Measurements from ENCODE around the gene LIMCH1. TPM values are rescaled to one million over a fixed set of nuclear protein-coding genes. Genes with fewer than 3 reads are reported as not detected.
A peak's percentile ranks its signal among the peaks of the same experiment; 100 is the strongest.
"Not testable (repeated sequence)": the region's sequence is repeated elsewhere in the genome, so short reads cannot be mapped to it uniquely, and the experiment has no call there.

The LIMCH1 gene
- 10 to 100 TPM in 2 of 4 donors, 1 to 10 TPM in 2; 7.5 to 18.9 (median 10.7) TPM for total RNA-seq

GRCh38 chr4:41538017-41538733 is at the start of gene LIMCH1:
Gene LIMCH1, plus strand, starts transcription at chr4:41538157. Its CDS starts 67,839 bp downstream, at chr4:41605996.
- no peak within 1 kb of the TSS for H3K4me3 ChIP-seq (ENCODE audit: low read depth, poor library complexity, severe bottlenecking)
- TF ChIP-seq CTCF (IDR thresholded peaks at IDR 0.05) = no peak
- no peak for TF ChIP-seq POLR2A (IDR thresholded peaks at IDR 0.05)
- peak; percentile 65 to 88 for DNase-seq (ENCODE audit: low spot score in 2 of 2)
- WGBS, 2 donors = 9 to 10% methylated on average over 9 of the region's 9 CpGs
- intact Hi-C loops (cut with DNase I; ENCODE audit: low total_unique reads) = no loop called here

- intact Hi-C loops (cut with DNase I; ENCODE audit: low total_unique reads); H3K4me3 ChIP-seq (ENCODE audit: low read depth, poor library complexity, severe bottlenecking); DNase-seq (ENCODE audit: low spot score in 2 of 2): not testable (repeated sequence)
- WGBS, 2 donors = 92 to 93% methylated on average over 6 to 26 of the region's 28 CpGs
Measured at GRCh38 chr4:41491081-41491576, 46.8 kb upstream of the LIMCH1 start.

GRCh38 chr4:41496977-41497376 is 41.0 kb upstream of the LIMCH1 start:
- no peak overlapping the region for H3K4me3 ChIP-seq (ENCODE audit: low read depth, poor library complexity, severe bottlenecking)
- DNase-seq (ENCODE audit: low spot score in 2 of 2) = no peak
- intact Hi-C loops (cut with DNase I; ENCODE audit: low total_unique reads) = no loop called here
- TF ChIP-seq POLR2A (IDR thresholded peaks at IDR 0.05) (no peak), CTCF (IDR thresholded peaks at IDR 0.05) (no peak)

- intact Hi-C loops (cut with DNase I; ENCODE audit: low total_unique reads) = no loop called here
- no peak overlapping the region for H3K4me3 ChIP-seq (ENCODE audit: low read depth, poor library complexity, severe bottlenecking)
- WGBS, 2 donors = 92 to 95% methylated on average over 4 of the region's 4 CpGs
- no peak for TF ChIP-seq POLR2A (IDR thresholded peaks at IDR 0.05)
- no peak for DNase-seq (ENCODE audit: low spot score in 2 of 2)
Measured at GRCh38 chr4:41498177-41498576, 39.8 kb upstream of the LIMCH1 start.

GRCh38 chr4:41504167-41504818 is 33.7 kb upstream of the LIMCH1 start:
- 83 to 90% methylated on average over 2 of the region's 2 CpGs for WGBS, 2 donors
- H3K4me3 ChIP-seq (ENCODE audit: low read depth, poor library complexity, severe bottlenecking) = no peak overlapping the region
- intact Hi-C loops (cut with DNase I; ENCODE audit: low total_unique reads) = no loop called here
- no peak for DNase-seq (ENCODE audit: low spot score in 2 of 2)
- TF ChIP-seq POLR2A (IDR thresholded peaks at IDR 0.05) (no peak), CTCF (IDR thresholded peaks at IDR 0.05) (no peak)

- 33 to 36% methylated on average over 2 of the region's 2 CpGs for WGBS, 2 donors
- intact Hi-C loops (cut with DNase I; ENCODE audit: low total_unique reads) = no loop called here
- no peak for TF ChIP-seq POLR2A (IDR thresholded peaks at IDR 0.05)
- no peak for TF ChIP-seq CTCF (IDR thresholded peaks at IDR 0.05)
Measured at GRCh38 chr4:41505161-41505661, 32.7 kb upstream of the LIMCH1 start.

More at GRCh38 chr4:41505161-41505661, 32.7 kb upstream of the LIMCH1 start:
- no peak overlapping the region for H3K4me3 ChIP-seq (ENCODE audit: low read depth, poor library complexity, severe bottlenecking)
- DNase-seq (ENCODE audit: low spot score in 2 of 2) = no peak
